ENCODE results near the gene ABCA5.
A peak's percentile ranks its signal among the peaks of the same experiment; 100 is the strongest.

ABCA5 gene, protein sequence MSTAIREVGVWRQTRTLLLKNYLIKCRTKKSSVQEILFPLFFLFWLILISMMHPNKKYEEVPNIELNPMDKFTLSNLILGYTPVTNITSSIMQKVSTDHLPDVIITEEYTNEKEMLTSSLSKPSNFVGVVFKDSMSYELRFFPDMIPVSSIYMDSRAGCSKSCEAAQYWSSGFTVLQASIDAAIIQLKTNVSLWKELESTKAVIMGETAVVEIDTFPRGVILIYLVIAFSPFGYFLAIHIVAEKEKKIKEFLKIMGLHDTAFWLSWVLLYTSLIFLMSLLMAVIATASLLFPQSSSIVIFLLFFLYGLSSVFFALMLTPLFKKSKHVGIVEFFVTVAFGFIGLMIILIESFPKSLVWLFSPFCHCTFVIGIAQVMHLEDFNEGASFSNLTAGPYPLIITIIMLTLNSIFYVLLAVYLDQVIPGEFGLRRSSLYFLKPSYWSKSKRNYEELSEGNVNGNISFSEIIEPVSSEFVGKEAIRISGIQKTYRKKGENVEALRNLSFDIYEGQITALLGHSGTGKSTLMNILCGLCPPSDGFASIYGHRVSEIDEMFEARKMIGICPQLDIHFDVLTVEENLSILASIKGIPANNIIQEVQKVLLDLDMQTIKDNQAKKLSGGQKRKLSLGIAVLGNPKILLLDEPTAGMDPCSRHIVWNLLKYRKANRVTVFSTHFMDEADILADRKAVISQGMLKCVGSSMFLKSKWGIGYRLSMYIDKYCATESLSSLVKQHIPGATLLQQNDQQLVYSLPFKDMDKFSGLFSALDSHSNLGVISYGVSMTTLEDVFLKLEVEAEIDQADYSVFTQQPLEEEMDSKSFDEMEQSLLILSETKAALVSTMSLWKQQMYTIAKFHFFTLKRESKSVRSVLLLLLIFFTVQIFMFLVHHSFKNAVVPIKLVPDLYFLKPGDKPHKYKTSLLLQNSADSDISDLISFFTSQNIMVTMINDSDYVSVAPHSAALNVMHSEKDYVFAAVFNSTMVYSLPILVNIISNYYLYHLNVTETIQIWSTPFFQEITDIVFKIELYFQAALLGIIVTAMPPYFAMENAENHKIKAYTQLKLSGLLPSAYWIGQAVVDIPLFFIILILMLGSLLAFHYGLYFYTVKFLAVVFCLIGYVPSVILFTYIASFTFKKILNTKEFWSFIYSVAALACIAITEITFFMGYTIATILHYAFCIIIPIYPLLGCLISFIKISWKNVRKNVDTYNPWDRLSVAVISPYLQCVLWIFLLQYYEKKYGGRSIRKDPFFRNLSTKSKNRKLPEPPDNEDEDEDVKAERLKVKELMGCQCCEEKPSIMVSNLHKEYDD (N-terminal part only)

DNA sequence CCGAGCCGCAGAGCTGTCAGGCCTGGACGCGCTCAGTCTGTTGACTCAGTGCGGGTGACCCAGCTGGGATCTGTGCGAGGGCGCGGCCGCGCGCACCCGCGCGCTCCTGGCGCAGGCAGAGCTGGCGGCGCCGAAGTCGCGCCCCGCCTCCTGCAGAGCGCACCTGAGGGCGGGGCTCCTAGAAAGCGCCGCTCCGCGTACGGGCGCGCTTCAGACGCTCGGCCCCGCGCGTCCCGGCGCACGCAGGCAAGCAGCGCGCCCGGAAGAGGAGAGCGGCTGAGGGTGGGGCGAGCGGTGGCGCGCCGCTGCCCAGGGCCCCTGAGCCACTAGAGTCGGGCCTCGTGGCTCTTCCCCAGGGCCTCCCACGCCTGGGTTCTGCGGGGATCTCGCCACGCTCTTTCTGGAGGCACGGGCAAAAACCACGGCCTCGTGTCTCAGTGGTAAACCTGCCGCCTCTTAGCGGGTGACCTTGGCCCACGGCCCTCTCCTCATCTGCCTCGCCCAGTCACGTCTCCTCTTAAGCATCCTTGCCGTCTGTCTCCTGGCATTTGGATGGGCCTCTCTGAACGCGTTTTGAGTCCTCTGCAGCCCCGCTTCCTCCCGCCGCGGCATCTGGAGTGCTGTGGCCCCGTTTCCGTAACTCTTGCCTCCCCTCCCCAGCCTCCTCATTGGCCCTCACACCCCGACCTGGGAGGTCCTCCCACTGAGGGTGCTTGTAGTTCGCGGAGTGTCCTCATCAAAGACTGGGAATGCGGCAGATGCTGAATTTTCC, at the start of gene ABCA5:
ABCA5 (minus strand) TSS at position 74 of the 772 bp plus-strand sequence. CDS start 12,718 bp downstream, outside the sequence.
- DNase-seq, result peak; percentile 89

DNA sequence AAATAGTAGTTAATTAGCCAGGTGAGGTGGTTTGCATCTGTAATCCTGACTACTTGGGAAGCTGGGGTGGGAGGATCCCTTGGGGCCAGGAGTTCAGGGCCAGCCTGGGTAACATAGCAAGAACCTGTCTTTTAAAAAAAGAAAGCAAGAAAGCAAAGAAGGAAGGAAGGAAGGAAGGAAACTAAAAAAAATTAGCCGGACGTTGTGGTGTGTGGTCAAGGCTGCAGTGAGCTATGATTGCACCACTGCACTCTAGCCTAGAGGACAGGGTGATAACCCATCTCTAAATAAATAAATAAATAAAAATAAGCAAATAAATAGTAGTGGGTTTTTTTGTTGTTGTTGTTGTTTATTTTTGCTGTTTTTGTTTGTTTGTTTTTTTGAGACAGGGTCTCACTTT, 48.3 kb upstream of the ABCA5 start:
- DNase-seq, result no peak

DNA sequence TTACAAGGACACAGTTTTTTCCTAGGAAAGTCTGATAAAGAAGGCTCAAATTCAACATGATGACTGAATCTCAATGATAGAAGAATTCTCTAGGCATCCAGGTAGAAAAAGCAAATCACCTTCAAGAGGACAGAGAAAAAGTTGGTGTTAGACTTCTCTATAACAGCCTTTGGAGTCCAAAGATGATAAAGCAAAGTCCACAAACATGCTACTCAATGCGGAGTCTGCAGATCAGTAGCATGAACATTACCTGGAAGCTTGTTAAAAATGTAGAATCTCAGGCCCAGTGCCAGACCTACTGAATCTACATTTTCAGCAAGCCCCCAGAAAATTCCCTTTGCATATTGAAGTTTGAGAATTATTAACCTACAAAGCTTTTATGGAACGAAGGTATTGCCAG, 46.1 kb upstream of the ABCA5 start:
- no peak for DNase-seq

DNA sequence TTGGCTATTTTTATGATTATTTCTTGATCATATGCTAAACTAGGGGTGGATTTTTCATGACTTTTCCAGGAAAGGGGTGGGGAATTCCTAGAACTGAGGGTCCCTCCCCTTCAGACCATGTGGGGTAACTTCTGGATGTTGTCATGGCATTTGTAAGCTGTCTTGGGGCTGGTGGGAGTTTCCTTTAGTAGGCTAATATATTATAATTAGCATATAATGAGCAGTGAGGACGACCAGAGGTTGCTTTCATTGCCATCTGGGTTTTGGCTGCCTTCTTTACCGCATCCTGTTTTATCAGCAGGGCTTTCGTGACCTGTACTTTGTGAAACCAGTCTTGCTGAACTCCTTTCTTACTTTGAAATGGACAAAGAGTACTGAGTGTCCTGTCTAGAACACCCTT, 40.4 kb upstream of the ABCA5 start:
- DNase-seq, result no peak

DNA sequence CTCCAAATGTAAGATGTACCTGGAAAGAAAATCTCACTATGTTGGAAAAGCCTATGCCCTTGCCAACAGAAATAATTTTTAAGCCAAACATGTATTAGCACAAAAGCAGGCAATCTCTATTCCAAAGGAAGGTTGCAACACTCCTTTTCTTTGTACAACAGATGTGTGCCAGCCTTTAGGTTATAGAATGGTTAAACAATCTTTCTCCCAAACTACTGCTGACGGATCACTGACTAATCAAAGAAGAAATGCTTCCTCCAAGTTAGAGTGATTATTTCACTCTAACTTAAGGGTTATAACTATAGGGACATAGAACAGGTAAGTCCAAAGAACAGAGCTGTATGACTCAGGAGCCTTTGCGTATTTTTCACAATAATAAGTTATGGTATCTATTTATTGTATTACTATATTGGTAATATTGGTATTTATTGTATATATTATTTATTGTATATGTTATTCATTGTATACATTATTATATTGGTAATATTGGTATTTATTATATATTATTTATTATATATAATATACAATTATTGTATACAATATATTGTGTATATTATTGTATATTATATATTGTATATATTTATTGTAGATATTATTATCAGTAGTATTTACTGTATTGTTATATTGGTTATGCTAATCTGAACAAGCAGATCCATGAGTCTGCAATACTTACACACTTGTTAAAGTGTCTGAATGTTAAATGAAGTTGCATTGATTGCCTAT, 36.7 kb upstream of the ABCA5 start:
- DNase-seq, result no peak

DNA sequence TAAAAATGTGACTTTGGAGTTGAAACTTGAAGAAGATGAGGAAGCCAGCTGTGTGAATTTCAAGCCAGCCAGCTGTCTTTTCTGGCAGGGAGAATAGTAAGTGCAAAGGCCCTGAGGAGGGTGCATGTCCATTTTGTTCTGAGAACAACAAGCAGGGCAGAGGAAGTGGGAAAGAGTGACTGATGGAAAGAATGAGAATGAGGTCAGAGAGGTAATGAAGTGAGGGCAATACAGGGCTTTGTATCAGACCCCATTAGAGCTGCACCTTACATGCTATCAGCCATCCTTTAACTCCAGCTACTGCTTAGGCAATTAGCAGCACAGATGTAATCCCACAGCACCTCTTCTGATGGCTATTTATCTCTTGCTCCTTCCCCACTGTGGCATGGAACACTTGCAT, 34.2 kb upstream of the ABCA5 start:
- no peak for DNase-seq

DNA sequence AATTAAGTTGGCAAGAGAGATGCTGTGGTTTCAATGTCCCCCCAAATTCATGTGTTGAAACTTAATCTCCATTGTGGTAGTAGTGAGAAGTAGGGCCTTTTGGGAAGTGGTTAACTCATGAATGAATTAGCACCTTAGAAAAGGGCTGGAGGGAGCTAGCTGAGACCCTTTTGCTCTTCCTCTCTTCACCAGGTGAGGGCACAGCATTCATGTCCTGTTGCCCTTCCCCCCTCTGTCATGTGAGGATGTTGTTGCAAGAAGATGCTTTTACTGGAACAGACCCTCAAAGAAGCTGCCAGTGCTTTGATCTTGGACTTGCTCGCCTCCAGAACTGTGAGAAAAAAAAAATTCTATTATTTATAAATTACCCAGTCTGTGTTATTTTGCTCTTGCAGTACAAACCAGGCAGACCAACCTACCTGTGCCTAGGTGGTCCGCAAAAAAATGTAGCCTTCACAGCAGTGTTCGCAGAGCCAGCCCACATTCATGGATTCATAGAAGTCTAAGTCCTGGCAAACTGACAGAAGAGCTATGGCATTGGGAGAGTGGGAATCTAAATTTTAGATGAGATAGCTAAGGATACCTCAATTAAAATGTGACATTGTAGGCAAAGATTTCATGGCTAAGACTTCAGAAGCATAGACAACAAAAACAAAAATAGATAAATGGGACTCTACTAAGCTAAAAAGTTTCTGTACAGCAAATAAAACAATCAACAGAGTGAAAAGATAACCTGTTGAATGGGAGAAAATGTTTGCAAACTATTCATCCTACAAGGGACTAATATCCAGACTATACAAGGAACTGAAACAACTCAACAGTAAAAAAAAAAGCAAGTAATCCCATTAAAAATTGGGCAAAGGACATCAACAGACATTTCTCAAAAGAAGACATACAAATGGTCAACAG, 32.0 kb upstream of the ABCA5 start:
- no peak for DNase-seq

DNA sequence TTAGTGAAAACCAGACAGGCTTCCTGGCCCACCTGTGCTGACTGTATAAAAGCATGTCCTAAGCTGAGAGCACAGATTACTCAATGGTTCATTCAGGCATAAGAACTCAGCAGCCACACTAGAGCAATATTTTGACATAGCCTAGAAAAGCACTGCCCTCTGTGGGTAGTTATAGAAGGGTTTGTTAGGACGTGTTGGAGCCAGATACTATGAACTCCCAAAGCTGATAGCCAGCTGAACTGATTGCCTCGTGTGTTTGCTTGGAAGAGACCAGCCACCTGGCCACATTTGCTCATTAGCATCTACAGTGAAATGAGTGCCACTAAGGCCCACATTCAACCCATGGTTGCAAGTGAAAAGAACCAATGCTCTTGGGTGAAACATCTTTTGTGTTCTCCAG, 30.8 kb upstream of the ABCA5 start:
- DNase-seq, result no peak

DNA sequence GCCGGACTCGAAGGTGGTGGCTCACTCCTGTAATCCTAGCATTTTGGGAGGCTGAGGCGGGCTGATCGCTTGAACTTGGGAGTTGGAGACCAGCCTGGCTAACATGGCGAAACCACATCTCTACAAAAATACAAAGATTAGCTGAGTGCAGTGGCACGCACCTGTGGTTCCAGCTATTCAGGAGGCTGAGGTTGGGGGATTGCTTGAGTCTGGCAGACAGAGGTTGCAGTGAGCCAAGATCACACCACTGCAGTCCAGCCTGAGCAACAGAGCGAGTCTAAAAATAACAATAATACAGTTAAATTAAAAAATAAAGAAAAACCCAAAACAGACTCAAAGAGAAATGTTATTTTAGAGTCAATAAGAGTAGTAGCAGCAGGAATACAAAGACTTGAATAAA, 29.7 kb upstream of the ABCA5 start:
- DNase-seq, result no peak

DNA sequence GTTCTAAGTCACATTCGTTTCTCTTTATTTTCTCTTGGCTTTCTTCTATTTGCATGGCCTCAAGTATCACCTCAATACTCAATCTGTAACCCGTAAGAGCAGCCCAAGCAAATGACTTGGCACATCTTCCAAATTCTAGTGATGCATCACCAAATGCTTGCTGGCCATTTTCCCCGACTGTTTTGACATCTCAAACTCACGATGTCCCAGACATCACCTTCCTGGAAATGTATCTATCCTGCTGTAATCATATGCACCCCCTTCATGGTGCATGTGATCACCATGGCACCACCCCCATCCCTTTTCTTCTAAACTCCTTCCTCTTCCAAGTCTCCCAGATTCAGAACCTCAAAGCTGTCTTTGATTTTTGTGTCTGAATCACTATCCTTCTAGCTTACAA, 24.0 kb upstream of the ABCA5 start:
- DNase-seq, result no peak

DNA sequence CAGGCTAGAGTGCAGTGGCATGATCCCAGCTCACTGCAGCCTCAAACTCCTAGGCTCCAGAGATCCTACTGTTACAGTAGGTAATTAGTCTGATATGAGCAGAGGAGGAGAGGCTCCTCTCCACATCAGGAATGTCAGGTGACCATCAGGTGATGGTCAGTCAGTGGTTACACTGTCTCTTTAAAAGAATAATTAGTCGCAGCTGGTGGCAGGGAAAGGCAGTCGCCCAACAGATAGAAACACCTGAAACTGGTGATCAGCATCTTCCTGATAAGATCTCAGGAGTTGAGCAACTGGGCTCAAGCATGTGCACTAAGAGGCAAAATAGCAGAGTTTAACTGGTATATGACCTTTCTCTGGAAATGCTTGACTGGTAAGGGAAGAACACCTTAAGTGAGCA, 21.5 kb upstream of the ABCA5 start:
- no peak for DNase-seq

DNA sequence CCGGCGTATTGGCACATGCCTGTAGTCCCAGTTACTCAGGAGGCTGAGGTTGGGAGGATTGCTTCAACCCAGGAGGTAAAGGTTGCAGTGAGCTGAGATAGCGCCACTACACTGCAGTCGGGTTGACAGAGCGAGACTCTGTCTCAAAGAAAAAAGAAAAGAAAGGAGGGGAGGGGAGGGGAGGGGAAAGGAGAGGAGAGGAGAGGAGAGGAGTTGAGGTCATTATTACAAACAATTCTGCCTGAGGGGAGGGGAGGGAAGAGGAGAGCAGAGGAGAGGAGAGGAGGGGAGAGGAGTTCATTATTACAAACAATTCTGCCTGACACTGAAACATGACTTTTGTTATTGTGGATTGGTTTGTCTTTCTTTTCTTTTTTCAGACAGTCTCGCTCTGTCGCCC, 19.8 kb upstream of the ABCA5 start:
- no peak for DNase-seq

DNA sequence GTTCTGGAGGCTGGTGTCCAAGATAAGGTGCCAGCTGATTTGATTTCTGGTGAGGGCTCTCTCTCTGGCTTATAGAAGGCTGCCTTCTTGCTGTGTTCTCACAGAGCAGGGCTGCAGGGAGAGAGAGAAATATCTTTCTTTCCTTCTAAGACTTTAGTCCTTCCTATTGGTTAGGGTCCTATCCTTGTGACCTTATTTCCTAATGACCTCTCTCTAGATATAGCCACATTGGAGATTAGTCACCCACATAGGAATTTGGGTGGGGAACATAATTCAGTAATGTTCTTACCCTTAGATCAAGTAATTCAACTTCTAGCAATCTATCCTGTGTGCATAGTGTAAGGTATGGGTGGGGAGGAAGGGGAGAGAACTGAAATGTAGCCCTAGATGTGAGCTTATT, 18.0 kb upstream of the ABCA5 start:
- no peak for DNase-seq

DNA sequence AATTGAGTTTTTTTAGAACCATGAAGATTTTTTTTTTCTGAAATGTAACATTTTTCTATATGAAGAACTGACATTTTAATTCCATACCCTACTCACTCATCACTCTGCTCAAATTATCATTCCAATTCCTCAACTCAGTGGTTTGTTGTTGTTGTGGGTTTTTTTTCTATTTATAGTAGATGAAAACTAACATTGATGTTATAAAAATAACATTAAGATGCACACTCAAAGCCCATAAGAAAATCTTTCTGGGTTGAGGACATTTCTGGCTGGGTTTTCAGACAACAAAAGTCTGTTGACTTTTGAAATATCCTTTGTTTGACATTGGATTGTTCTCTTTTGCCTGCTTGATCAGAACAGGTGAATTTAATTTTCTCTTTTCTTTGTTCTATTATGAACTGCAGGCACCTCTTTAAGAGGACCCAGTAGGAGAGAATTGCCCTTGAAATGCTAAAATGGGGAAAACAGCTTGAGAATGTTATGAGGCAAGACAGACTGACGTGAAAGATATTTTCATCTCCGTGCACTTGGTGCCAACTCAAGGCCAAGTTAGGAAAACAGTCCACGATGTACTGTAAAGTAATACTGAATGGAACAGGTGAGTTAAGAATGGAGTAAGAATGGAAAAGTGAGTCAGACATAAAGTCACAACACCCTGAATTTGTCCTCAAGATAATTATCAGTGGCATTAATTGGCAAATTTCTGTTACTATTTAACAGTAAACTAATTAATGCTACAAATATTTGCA, 16.1 kb upstream of the ABCA5 start:
- no peak for DNase-seq

DNA sequence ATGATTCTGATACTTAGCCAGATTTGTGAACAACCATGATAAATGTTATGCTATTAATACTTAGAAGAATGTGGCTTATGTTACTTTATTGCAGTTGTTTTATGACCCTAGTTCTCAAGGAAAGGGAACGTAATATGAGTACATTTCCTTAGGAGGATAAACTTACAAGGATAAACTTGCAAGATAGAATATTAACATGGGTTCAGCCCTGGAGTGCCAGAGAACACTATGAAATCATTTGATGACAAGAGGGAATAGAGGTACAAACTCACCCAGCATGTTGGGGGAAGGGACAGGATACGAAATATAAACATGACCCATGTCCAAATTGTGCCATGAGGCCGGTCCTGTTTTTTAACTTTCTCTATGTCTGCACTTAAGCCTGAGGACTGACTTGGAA, 13.0 kb upstream of the ABCA5 start:
- DNase-seq, result no peak

DNA sequence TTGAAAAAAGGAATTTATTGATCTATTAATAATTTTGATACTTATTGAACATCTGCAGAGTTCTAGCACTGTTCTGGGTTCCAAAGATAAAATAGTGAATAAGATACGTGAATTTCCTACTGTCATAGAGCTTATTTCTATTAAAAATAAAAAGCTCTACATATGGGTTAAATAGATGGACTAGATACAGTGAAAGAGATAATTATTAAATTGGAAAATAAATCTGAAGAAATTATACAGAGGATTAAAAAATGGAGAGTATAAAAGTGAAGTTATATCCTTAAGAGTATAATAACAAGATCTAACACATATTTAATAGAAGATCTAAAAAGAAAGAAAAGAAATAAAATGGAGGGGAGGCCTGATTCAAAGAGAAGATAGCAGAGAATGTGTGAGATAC, 10.1 kb upstream of the ABCA5 start:
- no peak for DNase-seq

DNA sequence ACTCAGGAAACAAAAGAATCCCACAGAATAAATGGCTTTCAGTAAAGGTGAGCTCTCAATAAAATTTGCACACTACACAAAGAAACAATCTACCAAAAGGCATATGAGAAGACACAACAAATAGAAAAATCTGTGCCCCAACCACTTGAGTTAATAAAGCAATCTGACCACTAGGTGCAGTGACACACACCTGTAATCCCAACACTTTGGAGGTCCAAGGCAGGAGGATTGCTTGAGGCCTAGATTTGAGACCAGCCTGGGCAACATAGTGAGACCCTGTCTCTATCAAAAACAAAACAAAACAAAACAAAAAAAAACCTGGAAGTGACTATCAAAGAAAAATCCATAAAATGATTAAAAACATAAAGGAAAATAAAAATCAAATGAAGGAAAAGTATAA, 9.6 kb upstream of the ABCA5 start:
- no peak for DNase-seq

DNA sequence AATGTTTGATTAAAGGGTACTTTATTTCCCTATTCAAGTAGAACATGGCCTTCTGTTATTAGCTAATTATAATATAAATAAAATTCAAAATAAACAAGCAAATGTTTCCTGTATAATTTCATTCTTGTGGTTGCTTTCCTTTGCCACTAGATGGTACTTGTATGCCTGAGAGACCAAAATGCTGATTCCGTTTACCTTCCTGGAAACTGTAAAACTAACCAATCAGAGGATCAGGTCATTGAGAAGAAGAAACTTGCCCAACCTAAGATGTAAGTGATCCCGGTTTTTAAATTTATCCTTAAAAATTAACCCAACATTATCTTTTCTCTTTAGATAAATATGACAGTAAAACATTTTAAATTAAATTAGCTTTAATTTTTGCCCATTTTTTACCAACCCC, 8.1 kb upstream of the ABCA5 start:
- DNase-seq, result no peak

DNA sequence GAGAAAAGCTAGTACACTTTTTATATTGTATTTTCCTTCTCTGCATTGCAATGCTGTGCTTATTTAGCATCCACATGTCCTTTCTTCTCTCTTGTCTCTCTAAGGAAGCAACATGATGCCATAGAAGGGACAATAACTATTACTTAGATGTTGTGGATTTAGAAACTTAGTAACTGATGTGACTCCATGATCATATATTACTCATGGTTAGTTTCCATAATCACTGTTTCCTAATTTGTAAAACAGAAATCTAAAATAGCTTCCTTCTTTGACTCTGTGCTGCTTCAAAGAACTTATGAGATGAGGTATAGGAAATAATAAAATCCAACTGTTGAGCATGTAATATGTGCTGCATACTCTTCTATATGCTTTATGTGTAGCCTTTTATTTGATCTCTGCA, 6.6 kb upstream of the ABCA5 start:
- no peak for DNase-seq

DNA sequence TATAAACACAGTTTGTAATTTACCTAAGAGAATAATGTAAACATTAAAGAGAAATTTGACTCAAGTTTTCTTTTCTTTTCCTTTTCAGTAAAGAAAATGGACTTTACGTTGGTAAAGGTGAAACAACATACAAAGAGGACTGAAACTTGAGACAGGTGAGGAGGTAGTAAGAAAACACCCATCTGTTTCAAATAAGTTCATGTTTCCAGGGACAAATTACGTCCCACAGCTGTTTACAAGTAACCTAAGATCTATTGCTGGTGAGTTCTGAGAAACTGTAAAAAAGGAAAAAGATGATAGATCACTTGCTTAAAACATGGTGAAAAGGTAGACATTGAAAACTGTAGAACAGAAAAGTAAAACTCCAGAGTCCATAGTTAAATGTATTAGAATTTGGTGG, 4.8 kb upstream of the ABCA5 start:
- no peak for DNase-seq

All from activated CD4-positive, alpha-beta T cell treated with anti-CD3 and anti-CD28 coated beads for 48 hours (primary cell).